ENCODE results near the gene TNS3.

DNA sequence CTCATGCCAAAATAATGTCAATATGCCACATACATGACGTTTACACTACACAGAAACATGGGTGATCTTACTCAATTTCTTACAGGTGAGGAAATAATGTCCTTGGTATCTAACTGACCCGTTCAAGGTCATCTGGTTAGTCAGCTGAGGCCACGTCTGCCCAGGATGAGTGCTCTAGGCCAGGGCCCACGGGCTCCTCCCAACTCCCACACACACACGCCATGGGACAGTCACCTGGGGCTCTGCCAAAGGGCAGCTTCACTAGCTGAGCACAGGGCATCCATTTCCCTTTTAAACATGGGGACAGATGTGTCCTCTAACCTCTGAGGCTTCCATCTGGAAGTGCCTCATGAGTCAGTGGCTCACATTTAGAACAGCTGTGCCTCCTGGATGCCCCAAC, 123.9 kb downstream of the TNS3 start:
- TF ChIP-seq, protein P1, sequence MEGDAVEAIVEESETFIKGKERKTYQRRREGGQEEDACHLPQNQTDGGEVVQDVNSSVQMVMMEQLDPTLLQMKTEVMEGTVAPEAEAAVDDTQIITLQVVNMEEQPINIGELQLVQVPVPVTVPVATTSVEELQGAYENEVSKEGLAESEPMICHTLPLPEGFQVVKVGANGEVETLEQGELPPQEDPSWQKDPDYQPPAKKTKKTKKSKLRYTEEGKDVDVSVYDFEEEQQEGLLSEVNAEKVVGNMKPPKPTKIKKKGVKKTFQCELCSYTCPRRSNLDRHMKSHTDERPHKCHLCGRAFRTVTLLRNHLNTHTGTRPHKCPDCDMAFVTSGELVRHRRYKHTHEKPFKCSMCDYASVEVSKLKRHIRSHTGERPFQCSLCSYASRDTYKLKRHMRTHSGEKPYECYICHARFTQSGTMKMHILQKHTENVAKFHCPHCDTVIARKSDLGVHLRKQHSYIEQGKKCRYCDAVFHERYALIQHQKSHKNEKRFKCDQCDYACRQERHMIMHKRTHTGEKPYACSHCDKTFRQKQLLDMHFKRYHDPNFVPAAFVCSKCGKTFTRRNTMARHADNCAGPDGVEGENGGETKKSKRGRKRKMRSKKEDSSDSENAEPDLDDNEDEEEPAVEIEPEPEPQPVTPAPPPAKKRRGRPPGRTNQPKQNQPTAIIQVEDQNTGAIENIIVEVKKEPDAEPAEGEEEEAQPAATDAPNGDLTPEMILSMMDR (IDR thresholded peaks at IDR 0.05), result no peak
- TF ChIP-seq CHD2 (IDR thresholded peaks at IDR 0.05; ENCODE audit: low read length, partially characterized antibody), result no peak
- TF ChIP-seq, protein P2, sequence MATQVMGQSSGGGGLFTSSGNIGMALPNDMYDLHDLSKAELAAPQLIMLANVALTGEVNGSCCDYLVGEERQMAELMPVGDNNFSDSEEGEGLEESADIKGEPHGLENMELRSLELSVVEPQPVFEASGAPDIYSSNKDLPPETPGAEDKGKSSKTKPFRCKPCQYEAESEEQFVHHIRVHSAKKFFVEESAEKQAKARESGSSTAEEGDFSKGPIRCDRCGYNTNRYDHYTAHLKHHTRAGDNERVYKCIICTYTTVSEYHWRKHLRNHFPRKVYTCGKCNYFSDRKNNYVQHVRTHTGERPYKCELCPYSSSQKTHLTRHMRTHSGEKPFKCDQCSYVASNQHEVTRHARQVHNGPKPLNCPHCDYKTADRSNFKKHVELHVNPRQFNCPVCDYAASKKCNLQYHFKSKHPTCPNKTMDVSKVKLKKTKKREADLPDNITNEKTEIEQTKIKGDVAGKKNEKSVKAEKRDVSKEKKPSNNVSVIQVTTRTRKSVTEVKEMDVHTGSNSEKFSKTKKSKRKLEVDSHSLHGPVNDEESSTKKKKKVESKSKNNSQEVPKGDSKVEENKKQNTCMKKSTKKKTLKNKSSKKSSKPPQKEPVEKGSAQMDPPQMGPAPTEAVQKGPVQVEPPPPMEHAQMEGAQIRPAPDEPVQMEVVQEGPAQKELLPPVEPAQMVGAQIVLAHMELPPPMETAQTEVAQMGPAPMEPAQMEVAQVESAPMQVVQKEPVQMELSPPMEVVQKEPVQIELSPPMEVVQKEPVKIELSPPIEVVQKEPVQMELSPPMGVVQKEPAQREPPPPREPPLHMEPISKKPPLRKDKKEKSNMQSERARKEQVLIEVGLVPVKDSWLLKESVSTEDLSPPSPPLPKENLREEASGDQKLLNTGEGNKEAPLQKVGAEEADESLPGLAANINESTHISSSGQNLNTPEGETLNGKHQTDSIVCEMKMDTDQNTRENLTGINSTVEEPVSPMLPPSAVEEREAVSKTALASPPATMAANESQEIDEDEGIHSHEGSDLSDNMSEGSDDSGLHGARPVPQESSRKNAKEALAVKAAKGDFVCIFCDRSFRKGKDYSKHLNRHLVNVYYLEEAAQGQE (IDR thresholded peaks at IDR 0.05; ENCODE audit: low read depth, low read length), result no peak
- 0 out of 2 replicates have a peak, but pooled peaks have one; percentile 21 for TF ChIP-seq RCOR1 (IDR thresholded peaks at IDR 0.05; ENCODE audit: low read length)
- no peak for TF ChIP-seq TAF1 (IDR thresholded peaks at IDR 0.05; ENCODE audit: borderline replicate concordance, low read depth, low read length)

All from SK-N-SH (cell line).